HFF-Myc (cell line): ENCODE data around the gene C12orf43.

Source experiments
- DNase-seq: peaks from one replicate; pipeline ENCODE4 v3.0.0-alpha.2; 2011; ENCODE audit warnings: low read depth; ENCODE audit errors: extremely low read depth
- H3K4me3 ChIP-seq: replicated peaks from 2 replicates; pipeline ENCODE4 v1.5.1; 2011; ENCODE audit warnings: low read depth, mild to moderate bottlenecking, control low read depth, low read length
- CTCF ChIP-seq: IDR thresholded peaks from 2 replicates; pipeline ENCODE4 v1.5.1; 2012; ENCODE audit warnings: mild to moderate bottlenecking, low read depth, low read length, control low read depth; ENCODE audit errors: missing control alignments

C12orf43 gene

GRCh38 chr12:120988234-120988633, 28.1 kb downstream of the C12orf43 start:
- TF ChIP-seq CTCF: no peak
- H3K4me3 ChIP-seq: no peak overlapping the region

GRCh38 chr12:120984351-120984898, 31.9 kb downstream of the C12orf43 start:
- no peak for TF ChIP-seq CTCF
- DNase-seq: no peak
- H3K4me3 ChIP-seq: no peak overlapping the region

More at GRCh38 chr12:120988234-120988633, 28.1 kb downstream of the C12orf43 start:
- DNase-seq: no peak

- no peak overlapping the region for H3K4me3 ChIP-seq
- DNase-seq: no peak
- TF ChIP-seq CTCF: no peak
Measured at GRCh38 chr12:120983759-120984158, 32.5 kb downstream of the C12orf43 start.

GRCh38 chr12:120982659-120983058, 33.6 kb downstream of the C12orf43 start:
- no peak for TF ChIP-seq CTCF
- H3K4me3 ChIP-seq: no peak overlapping the region
- no peak for DNase-seq

GRCh38 chr12:120981407-120981941, 34.8 kb downstream of the C12orf43 start:
- TF ChIP-seq CTCF: no peak
- no peak overlapping the region for H3K4me3 ChIP-seq

GRCh38 chr12:120980800-120981368, 35.4 kb downstream of the C12orf43 start:
- no peak for DNase-seq
- no peak for TF ChIP-seq CTCF
- H3K4me3 ChIP-seq: no peak overlapping the region

More at GRCh38 chr12:120981407-120981941, 34.8 kb downstream of the C12orf43 start:
- DNase-seq: no peak
